HG03342 (cell line): ENCODE data around the gene HYOU1.
"Not testable (repeated sequence)": the region's sequence is repeated elsewhere in the genome, so short reads cannot be mapped to it uniquely, and the experiment has no call there.

Experiments used
- ATAC-seq: cut with Tn5 transposase; IDR thresholded peaks from one replicate; pipeline ENCODE4 v1.9.1; 2021; ENCODE audit warnings: mild to moderate bottlenecking, moderate library complexity; ENCODE audit not compliant: unreplicated experiment

Gene HYOU1

GRCh38 chr11:119057000-119057769 lies at the start of gene HYOU1:
Gene HYOU1 (minus strand): TSS chr11:119057205. CDS start chr11:119056160, 1,045 bp downstream.
- peak; percentile 90 for ATAC-seq

DNA sequence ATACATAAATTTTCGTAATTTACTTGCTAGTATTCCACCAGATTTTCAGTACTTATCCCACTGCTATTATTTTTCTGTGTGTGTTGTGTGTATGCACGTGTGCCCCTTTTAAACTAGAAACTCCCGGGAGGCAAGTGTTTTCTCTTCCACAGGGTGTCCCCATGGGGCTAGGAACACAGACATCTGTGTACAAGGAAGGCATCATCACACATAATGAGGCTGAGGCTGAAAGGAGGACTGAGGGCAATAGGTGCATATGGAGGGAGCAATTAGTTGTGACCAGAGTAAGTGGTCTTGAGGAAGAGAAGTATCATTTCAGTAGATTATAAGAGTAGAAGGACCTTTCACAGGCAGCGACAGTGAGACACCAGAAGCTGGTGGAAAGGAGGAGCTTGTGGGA lies 46.8 kb upstream of the HYOU1 start:
- no peak for ATAC-seq

GRCh38 chr11:119103161-119103664 lies 46.2 kb upstream of the HYOU1 start:
- not testable (repeated sequence) for ATAC-seq

- ATAC-seq = peak; percentile 74
These were observed 44.9 kb upstream of the HYOU1 start, which contains the start of gene DPAGT1 for GRCh38 chr11:119101759-119102423. Gene DPAGT1 (minus strand): TSS chr11:119101853. CDS start chr11:119101655, 198 bp downstream.

DNA sequence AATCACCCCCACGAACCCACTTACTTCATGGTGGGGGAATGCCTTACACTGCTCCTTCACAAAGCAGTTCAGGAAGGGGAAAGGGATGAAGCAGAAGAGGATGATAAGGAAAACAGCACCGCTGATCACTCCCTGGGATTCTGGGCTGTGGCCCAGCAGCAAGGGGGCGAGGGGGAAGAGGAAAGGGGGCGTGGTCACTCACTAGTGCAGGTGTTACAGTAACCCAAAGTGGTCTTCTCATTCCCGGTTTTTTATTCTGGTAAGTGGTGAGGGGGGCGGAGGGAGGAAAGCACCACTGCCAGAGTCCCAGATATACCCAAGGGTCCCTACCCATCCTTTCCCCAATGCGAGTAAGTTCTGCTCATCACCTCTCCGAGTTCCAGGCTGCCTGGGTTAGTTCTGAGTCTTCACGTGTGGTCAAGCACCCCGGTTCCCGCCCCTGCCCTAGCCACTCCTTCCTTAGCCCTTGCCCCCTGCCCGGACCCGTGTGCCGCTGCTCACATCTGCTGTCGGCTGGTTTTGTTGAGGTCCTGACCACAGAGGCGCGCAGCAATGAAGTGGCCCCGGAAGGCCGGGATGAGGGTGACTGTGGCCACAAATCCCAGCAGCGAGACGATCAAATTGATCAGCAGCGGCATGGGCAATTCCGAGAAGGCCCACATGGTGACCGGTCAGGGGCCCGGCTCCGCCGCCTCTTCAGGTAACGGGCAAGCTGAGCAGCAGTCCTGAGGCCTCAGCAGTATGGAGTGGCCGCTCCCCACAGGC lies 44.2 kb upstream of the HYOU1 start:
- peak; percentile 20 for ATAC-seq

- ATAC-seq = no peak
These were observed 43.4 kb upstream of the HYOU1 start for GRCh38 chr11:119100246-119100970.

GRCh38 chr11:119099711-119100110 lies 42.7 kb upstream of the HYOU1 start:
- no peak for ATAC-seq

GRCh38 chr11:119095066-119095880 lies 38.3 kb upstream of the HYOU1 start:
- peak; percentile 80 for ATAC-seq

- peak; percentile 31 for ATAC-seq
These were observed 37.7 kb upstream of the HYOU1 start for GRCh38 chr11:119094816-119095065.

GRCh38 chr11:119093942-119094815 lies 37.2 kb upstream of the HYOU1 start:
- no peak for ATAC-seq

- no peak for ATAC-seq
These were observed 36.2 kb upstream of the HYOU1 start for GRCh38 chr11:119092880-119093842.

DNA sequence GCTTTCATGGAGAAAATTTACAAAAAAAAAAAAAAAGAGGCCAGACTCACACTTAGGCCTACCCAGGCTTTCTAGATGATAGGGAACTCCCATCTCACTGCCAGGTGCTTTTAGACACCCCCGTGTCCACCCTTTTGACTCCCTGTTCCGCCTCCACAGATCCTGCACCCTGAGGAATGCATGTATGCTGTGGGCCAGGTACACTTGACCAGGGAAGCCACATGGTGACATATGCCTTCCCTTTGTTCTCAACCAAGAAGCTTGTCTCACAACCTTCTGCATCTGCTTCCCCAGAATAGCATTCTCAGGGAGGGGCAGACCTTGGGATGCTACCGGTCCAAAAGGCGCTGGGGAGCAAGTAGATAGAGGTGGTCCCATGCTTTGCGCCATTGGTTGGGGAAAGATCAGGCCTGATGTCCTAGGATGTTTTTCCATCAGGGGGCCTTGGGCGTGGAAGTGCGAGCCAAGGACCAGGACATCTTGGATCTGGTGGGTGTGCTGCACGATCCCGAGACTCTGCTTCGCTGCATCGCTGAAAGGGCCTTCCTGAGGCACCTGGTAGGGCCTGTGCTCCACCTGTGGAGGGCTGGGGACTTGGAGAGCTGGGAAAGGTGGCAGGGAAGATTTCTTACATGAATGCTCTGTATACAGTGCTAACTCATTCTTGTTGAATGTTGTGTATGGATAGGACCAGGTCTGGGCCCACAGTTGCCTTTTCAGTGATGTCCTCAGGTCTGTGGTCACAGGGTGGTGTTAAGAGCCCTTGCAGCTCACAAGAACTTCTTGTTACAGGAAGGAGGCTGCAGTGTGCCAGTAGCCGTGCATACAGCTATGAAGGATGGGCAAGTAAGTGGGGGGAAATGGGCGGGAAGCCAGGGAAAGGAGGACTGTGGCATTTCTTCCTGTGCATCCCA lies 35.2 kb upstream of the HYOU1 start:
- no peak for ATAC-seq

GRCh38 chr11:119091178-119091577 lies 34.2 kb upstream of the HYOU1 start:
- no peak for ATAC-seq

DNA sequence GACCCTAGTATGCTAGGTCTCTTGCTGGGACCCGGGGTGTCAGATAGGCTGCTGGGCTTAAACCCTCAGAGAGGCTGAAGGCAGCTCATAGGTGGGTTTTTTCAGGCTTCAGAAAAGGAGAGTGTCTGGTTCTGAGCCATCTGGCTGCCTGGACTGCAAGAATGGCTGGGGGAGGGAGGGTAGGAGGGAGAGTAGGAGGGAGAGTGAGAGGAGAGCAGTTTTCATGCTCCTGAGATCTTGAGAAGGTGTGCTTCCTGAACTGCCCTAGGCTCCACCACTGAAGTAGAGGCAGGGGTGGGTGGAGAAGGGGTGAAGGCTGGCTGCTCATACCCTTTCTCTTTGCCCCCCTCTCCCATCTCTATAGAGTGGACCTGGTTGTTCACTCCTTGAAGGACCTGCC lies 32.3 kb upstream of the HYOU1 start:
- ATAC-seq = no peak

GRCh38 chr11:119088406-119088805 lies 31.4 kb upstream of the HYOU1 start:
- no peak for ATAC-seq

- ATAC-seq = no peak
These were observed 30.8 kb upstream of the HYOU1 start for GRCh38 chr11:119087747-119088241.

GRCh38 chr11:119087123-119087522 lies 30.1 kb upstream of the HYOU1 start:
- no peak for ATAC-seq
